ENCODE data around the gene OSBPL10.

Gene OSBPL10

DNA sequence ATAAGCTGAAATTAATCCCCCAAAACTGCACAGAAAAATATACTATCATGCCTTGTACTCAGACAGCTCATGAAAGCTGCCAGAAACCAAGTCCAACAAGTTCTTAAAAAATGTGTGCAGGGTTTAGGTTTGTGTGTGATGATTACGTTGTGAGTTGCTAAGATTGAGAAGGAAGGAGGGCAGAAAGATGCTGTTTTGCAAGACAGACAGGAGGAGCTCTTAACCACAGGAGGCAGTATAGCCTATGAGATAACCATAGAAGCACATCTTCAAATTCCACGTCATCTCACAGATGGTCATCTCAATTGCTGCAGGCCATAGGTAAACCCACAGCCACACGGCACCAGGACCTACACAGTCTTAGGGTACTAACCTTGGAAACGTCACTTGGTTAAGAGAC, 256.4 kb downstream of the OSBPL10 start:
- DNase-seq (ENCODE audit: low read depth): peak; percentile 69
- TF ChIP-seq, protein P1, sequence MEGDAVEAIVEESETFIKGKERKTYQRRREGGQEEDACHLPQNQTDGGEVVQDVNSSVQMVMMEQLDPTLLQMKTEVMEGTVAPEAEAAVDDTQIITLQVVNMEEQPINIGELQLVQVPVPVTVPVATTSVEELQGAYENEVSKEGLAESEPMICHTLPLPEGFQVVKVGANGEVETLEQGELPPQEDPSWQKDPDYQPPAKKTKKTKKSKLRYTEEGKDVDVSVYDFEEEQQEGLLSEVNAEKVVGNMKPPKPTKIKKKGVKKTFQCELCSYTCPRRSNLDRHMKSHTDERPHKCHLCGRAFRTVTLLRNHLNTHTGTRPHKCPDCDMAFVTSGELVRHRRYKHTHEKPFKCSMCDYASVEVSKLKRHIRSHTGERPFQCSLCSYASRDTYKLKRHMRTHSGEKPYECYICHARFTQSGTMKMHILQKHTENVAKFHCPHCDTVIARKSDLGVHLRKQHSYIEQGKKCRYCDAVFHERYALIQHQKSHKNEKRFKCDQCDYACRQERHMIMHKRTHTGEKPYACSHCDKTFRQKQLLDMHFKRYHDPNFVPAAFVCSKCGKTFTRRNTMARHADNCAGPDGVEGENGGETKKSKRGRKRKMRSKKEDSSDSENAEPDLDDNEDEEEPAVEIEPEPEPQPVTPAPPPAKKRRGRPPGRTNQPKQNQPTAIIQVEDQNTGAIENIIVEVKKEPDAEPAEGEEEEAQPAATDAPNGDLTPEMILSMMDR (conservative IDR thresholded peaks at IDR 0.05; ENCODE audit: low read depth, low read length): peak; percentile 66
- no peak overlapping the region for H3K4me3 ChIP-seq (ENCODE audit: low read depth, low read length)

- TF ChIP-seq, protein P1 (conservative IDR thresholded peaks at IDR 0.05; ENCODE audit: low read depth, low read length): no peak
- DNase-seq (ENCODE audit: low read depth): no peak
- no peak overlapping the region for H3K4me3 ChIP-seq (ENCODE audit: low read depth, low read length)
These were observed 256.9 kb downstream of the OSBPL10 start for GRCh38 chr3:31724116-31724515.

GRCh38 chr3:31723701-31724100, 257.4 kb downstream of the OSBPL10 start:
- TF ChIP-seq, protein P1 (conservative IDR thresholded peaks at IDR 0.05; ENCODE audit: low read depth, low read length): no peak

GRCh38 chr3:31721676-31722075, 259.4 kb downstream of the OSBPL10 start:
- TF ChIP-seq, protein P1 (conservative IDR thresholded peaks at IDR 0.05; ENCODE audit: low read depth, low read length): no peak

More at GRCh38 chr3:31723701-31724100, 257.4 kb downstream of the OSBPL10 start:
- DNase-seq (ENCODE audit: low read depth): no peak
- H3K4me3 ChIP-seq (ENCODE audit: low read depth, low read length): no peak overlapping the region

GRCh38 chr3:31714495-31715280, 266.4 kb downstream of the OSBPL10 start:
- TF ChIP-seq, protein P1 (conservative IDR thresholded peaks at IDR 0.05; ENCODE audit: low read depth, low read length): no peak
- no peak overlapping the region for H3K4me3 ChIP-seq (ENCODE audit: low read depth, low read length)
- DNase-seq (ENCODE audit: low read depth): no peak

More at GRCh38 chr3:31721676-31722075, 259.4 kb downstream of the OSBPL10 start:
- no peak overlapping the region for H3K4me3 ChIP-seq (ENCODE audit: low read depth, low read length)
- no peak for DNase-seq (ENCODE audit: low read depth)

DNA sequence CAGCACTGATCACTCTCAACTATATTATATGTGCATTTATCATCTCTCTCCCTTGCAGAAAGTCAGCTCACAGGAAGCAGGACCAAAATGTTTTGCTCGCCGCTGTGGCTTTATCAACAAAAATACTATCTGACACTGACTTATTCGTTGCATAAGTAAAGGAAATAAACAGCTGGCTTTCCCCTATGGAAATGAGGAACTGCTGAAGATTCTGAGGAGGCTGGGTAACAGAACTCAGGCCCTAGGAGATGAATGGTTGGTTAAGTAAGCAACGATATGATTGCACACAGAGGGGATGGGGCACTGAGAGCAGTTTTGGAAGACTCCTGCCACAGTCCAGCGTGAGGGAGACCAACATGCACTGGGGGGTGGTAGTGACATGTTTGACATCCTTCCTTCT, 267.2 kb downstream of the OSBPL10 start:
- TF ChIP-seq, protein P1 (conservative IDR thresholded peaks at IDR 0.05; ENCODE audit: low read depth, low read length): no peak
- H3K4me3 ChIP-seq (ENCODE audit: low read depth, low read length): no peak overlapping the region
- no peak for DNase-seq (ENCODE audit: low read depth)

Data from choroid plexus epithelial cell (primary cell).